ENCODE measurements around the gene UGGT1.

The UGGT1 gene

GRCh38 chr2:128103407-128103806, 12.4 kb downstream of the UGGT1 start:
- no peak overlapping the region for H2BK15ac ChIP-seq (ENCODE audit: low read length)
- no peak overlapping the region for H3K4me3 ChIP-seq (ENCODE audit: low read length in 2 of 2)
- H3K36me3 ChIP-seq (replicated peaks in 1 of 2; ENCODE audit: control insufficient read depth in 2 of 2, insufficient read depth in 2 of 2, low read length in 2 of 2): peaks cover 3 to 84% of the 10 kb centered on the region in 2 donors
- no peak overlapping the region for H2AK5ac ChIP-seq (ENCODE audit: low read depth, low read length)
- no peak for DNase-seq (ENCODE audit: low spot score)
- no peak overlapping the region for H4K8ac ChIP-seq (ENCODE audit: low read depth, low read length)
- no peak overlapping the region for H2AFZ ChIP-seq (ENCODE audit: low read length)
- no peaks in the 10 kb centered on the region for H3K9me3 ChIP-seq (replicated peaks in 1 of 2; ENCODE audit: control insufficient read depth in 2 of 2, insufficient read depth in 1 of 2, low read depth in 1 of 2, low read length in 2 of 2)
- H3K79me1 ChIP-seq (ENCODE audit: low read depth, low read length): no peaks in the 10 kb centered on the region
- no peak overlapping the region for H3K4me2 ChIP-seq (ENCODE audit: insufficient read depth, low read length, poor library complexity, severe bottlenecking)
- no peak overlapping the region for H2BK120ac ChIP-seq (ENCODE audit: low read depth, low read length)
- H3K4ac ChIP-seq (ENCODE audit: low read length): no peak overlapping the region
- H3K27ac ChIP-seq (replicated peaks; ENCODE audit: low read length): no peak overlapping the region
- no peaks in the 10 kb centered on the region for H3K4me1 ChIP-seq (ENCODE audit: control insufficient read depth in 2 of 2, insufficient read depth in 1 of 2, low read depth in 1 of 2, low read length in 2 of 2)
- no peak overlapping the region for H3K9ac ChIP-seq (ENCODE audit: low read depth, low read length, poor library complexity)
- no peak overlapping the region for H2BK5ac ChIP-seq (ENCODE audit: low read length)
- no peak overlapping the region for H3K23ac ChIP-seq (ENCODE audit: low read depth, low read length, poor library complexity)
- H4K91ac ChIP-seq (ENCODE audit: low read depth, low read length, poor library complexity): no peak overlapping the region
- no peaks in the 10 kb centered on the region for H3K27me3 ChIP-seq (ENCODE audit: control insufficient read depth in 3 of 3, insufficient read depth in 3 of 3, low read depth in 1 of 3, low read length in 3 of 3)
- H3K18ac ChIP-seq (ENCODE audit: low read length): no peak overlapping the region
- WGBS, 2 donors (ENCODE audit: extremely low coverage in 2 of 2, insufficient read length in 2 of 2, insufficient replicate concordance in 1 of 2): no CpG with 5 or more reads among the region's 1 CpG
- H2BK12ac ChIP-seq (ENCODE audit: low read length): no peak overlapping the region
- no peak overlapping the region for H3K14ac ChIP-seq (ENCODE audit: low read length)

- Histone ChIP-seq H2AK5ac (ENCODE audit: low read depth, low read length) (no peak overlapping the region), H4K8ac (ENCODE audit: low read depth, low read length) (no peak overlapping the region), H3K4me3 (ENCODE audit: low read length in 2 of 2) (no peak overlapping the region), H3K4me1 (ENCODE audit: control insufficient read depth in 2 of 2, insufficient read depth in 1 of 2, low read depth in 1 of 2, low read length in 2 of 2) (no peaks in the 10 kb centered on the region), H3K4me2 (ENCODE audit: insufficient read depth, low read length, poor library complexity, severe bottlenecking) (no peak overlapping the region), H2BK120ac (ENCODE audit: low read depth, low read length) (no peak overlapping the region), H2BK15ac (ENCODE audit: low read length) (no peak overlapping the region), H3K36me3 (replicated peaks in 1 of 2; ENCODE audit: control insufficient read depth in 2 of 2, insufficient read depth in 2 of 2, low read length in 2 of 2) (peaks cover 4 to 83% of the 10 kb centered on the region in 2 donors), H3K79me1 (ENCODE audit: low read depth, low read length) (no peaks in the 10 kb centered on the region), H3K14ac (ENCODE audit: low read length) (no peak overlapping the region), H3K27ac (replicated peaks; ENCODE audit: low read length) (no peak overlapping the region), H3K27me3 (ENCODE audit: control insufficient read depth in 3 of 3, insufficient read depth in 3 of 3, low read depth in 1 of 3, low read length in 3 of 3) (no peaks in the 10 kb centered on the region), H4K91ac (ENCODE audit: low read depth, low read length, poor library complexity) (no peak overlapping the region), H3K9me3 (replicated peaks in 1 of 2; ENCODE audit: control insufficient read depth in 2 of 2, insufficient read depth in 1 of 2, low read depth in 1 of 2, low read length in 2 of 2) (no peaks in the 10 kb centered on the region), H3K9ac (ENCODE audit: low read depth, low read length, poor library complexity) (no peak overlapping the region), H2BK12ac (ENCODE audit: low read length) (no peak overlapping the region), H3K18ac (ENCODE audit: low read length) (no peak overlapping the region), H2BK5ac (ENCODE audit: low read length) (no peak overlapping the region), H3K23ac (ENCODE audit: low read depth, low read length, poor library complexity) (no peak overlapping the region), H3K4ac (ENCODE audit: low read length) (no peak overlapping the region), H2AFZ (ENCODE audit: low read length) (no peak overlapping the region)
- DNase-seq (ENCODE audit: low spot score): no peak
- no CpG with 5 or more reads among the region's 4 CpGs for WGBS, 2 donors (ENCODE audit: extremely low coverage in 2 of 2, insufficient read length in 2 of 2, insufficient replicate concordance in 1 of 2)
Measured at GRCh38 chr2:128105072-128105471, 14.1 kb downstream of the UGGT1 start.

GRCh38 chr2:128108166-128108565, 17.2 kb downstream of the UGGT1 start:
- Histone ChIP-seq H3K9ac (ENCODE audit: low read depth, low read length, poor library complexity) (no peak overlapping the region), H2BK12ac (ENCODE audit: low read length) (no peak overlapping the region), H2BK120ac (ENCODE audit: low read depth, low read length) (no peak overlapping the region), H2BK15ac (ENCODE audit: low read length) (no peak overlapping the region), H3K4me1 (ENCODE audit: control insufficient read depth in 2 of 2, insufficient read depth in 1 of 2, low read depth in 1 of 2, low read length in 2 of 2) (no peaks in the 10 kb centered on the region), H3K14ac (ENCODE audit: low read length) (no peak overlapping the region), H4K8ac (ENCODE audit: low read depth, low read length) (no peak overlapping the region), H2BK5ac (ENCODE audit: low read length) (no peak overlapping the region), H3K23ac (ENCODE audit: low read depth, low read length, poor library complexity) (no peak overlapping the region), H3K9me3 (replicated peaks in 1 of 2; ENCODE audit: control insufficient read depth in 2 of 2, insufficient read depth in 1 of 2, low read depth in 1 of 2, low read length in 2 of 2) (no peaks in the 10 kb centered on the region), H3K27me3 (ENCODE audit: control insufficient read depth in 3 of 3, insufficient read depth in 3 of 3, low read depth in 1 of 3, low read length in 3 of 3) (no peaks in the 10 kb centered on the region), H2AFZ (ENCODE audit: low read length) (no peak overlapping the region), H3K18ac (ENCODE audit: low read length) (no peak overlapping the region), H3K27ac (replicated peaks; ENCODE audit: low read length) (no peak overlapping the region), H3K4me2 (ENCODE audit: insufficient read depth, low read length, poor library complexity, severe bottlenecking) (no peak overlapping the region), H3K4ac (ENCODE audit: low read length) (no peak overlapping the region), H3K79me1 (ENCODE audit: low read depth, low read length) (no peaks in the 10 kb centered on the region), H3K36me3 (replicated peaks in 1 of 2; ENCODE audit: control insufficient read depth in 2 of 2, insufficient read depth in 2 of 2, low read length in 2 of 2) (peaks cover 8 to 78% of the 10 kb centered on the region in 2 donors), H4K91ac (ENCODE audit: low read depth, low read length, poor library complexity) (no peak overlapping the region), H3K4me3 (ENCODE audit: low read length in 2 of 2) (no peak overlapping the region), H2AK5ac (ENCODE audit: low read depth, low read length) (no peak overlapping the region)
- no CpG with 5 or more reads among the region's 1 CpG for WGBS, 2 donors (ENCODE audit: extremely low coverage in 2 of 2, insufficient read length in 2 of 2, insufficient replicate concordance in 1 of 2)
- DNase-seq (ENCODE audit: low spot score): no peak

DNA sequence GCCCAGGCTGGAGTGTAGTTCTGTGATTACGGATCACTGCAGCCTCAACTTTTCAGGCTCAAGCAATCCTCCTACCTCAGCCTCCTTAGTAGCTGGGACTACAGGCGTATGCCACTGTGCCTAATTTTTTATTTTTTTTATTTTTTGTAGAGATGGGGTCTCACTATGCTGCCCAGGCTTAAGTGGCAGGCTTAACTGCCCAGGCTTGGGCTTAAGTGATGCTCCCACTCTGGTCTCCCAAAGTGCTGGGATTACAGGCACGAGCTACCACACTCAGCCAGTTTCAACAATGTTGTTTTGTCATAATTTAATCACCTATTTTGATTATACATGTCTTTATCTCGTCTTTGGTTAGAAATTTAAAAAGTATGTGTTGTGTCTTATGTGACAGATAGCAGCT, 18.2 kb downstream of the UGGT1 start:
- Histone ChIP-seq H3K23ac (ENCODE audit: low read depth, low read length, poor library complexity) (no peak overlapping the region), H2BK5ac (ENCODE audit: low read length) (no peak overlapping the region), H3K36me3 (replicated peaks in 1 of 2; ENCODE audit: control insufficient read depth in 2 of 2, insufficient read depth in 2 of 2, low read length in 2 of 2) (peaks cover 8 to 76% of the 10 kb centered on the region in 2 donors), H3K9ac (ENCODE audit: low read depth, low read length, poor library complexity) (no peak overlapping the region), H3K4me2 (ENCODE audit: insufficient read depth, low read length, poor library complexity, severe bottlenecking) (no peak overlapping the region), H3K79me1 (ENCODE audit: low read depth, low read length) (no peaks in the 10 kb centered on the region), H4K91ac (ENCODE audit: low read depth, low read length, poor library complexity) (no peak overlapping the region), H2BK15ac (ENCODE audit: low read length) (no peak overlapping the region), H2AK5ac (ENCODE audit: low read depth, low read length) (no peak overlapping the region), H3K27me3 (ENCODE audit: control insufficient read depth in 3 of 3, insufficient read depth in 3 of 3, low read depth in 1 of 3, low read length in 3 of 3) (no peaks in the 10 kb centered on the region), H3K18ac (ENCODE audit: low read length) (no peak overlapping the region), H2BK120ac (ENCODE audit: low read depth, low read length) (no peak overlapping the region), H2AFZ (ENCODE audit: low read length) (no peak overlapping the region), H3K14ac (ENCODE audit: low read length) (no peak overlapping the region), H2BK12ac (ENCODE audit: low read length) (no peak overlapping the region), H3K27ac (replicated peaks; ENCODE audit: low read length) (no peak overlapping the region), H3K4me1 (ENCODE audit: control insufficient read depth in 2 of 2, insufficient read depth in 1 of 2, low read depth in 1 of 2, low read length in 2 of 2) (no peaks in the 10 kb centered on the region), H3K9me3 (replicated peaks in 1 of 2; ENCODE audit: control insufficient read depth in 2 of 2, insufficient read depth in 1 of 2, low read depth in 1 of 2, low read length in 2 of 2) (no peaks in the 10 kb centered on the region), H4K8ac (ENCODE audit: low read depth, low read length) (no peak overlapping the region), H3K4ac (ENCODE audit: low read length) (no peak overlapping the region), H3K4me3 (ENCODE audit: low read length in 2 of 2) (no peak overlapping the region)
- no peak for DNase-seq (ENCODE audit: low spot score)
- WGBS, 2 donors (ENCODE audit: extremely low coverage in 2 of 2, insufficient read length in 2 of 2, insufficient replicate concordance in 1 of 2): no CpG with 5 or more reads among the region's 4 CpGs
